ENCODE results near the gene FGF22.
"Not testable (repeated sequence)": the region's sequence is repeated elsewhere in the genome, so short reads cannot be mapped to it uniquely, and the experiment has no call there.

The FGF22 gene

DNA sequence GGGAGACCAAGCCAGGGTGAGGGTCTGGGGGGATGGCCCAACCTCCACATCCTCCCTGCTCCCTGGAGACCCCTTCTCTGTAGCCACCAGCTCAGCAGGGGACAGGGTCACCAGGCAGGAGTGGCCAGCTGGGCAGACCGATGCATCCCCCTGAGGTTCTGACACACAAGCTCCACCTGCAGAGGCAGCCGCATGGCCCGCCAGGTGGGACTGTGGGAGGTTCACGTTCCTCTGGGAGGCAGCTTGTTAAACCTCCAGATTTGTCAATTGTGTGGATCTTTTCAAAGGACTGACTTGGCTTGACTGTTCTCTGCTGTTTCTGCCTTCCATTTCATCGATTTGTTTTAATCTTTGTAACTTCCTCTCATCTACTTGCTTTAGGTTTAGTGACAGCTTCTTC lies 14.4 kb upstream of the FGF22 start:
- no peak overlapping the region for H3K4me3 ChIP-seq (ENCODE audit: low read depth, low read length)

DNA sequence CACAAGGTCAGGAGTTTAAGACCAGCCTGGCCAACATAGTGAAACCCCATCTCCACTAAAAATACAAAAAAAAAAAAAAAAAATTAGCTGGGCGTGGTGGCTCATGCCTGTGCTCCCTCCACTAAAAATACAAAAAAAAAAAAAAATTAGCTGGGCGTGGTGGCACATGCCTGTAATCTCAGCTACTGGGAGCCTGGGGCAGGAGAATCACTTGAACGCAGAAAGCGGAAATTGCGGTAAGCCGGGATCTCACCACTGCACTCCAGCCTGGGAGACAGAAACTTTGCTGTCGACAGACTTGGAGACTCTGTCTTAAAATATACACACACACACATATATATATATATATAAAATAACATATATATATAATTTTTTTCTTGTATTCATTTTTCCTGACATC lies 13.1 kb upstream of the FGF22 start:
- H3K4me3 ChIP-seq (ENCODE audit: low read depth, low read length): not testable (repeated sequence)

More for the DNA sequence above, 14.4 kb upstream of the FGF22 start:
- TF ChIP-seq, protein P1, sequence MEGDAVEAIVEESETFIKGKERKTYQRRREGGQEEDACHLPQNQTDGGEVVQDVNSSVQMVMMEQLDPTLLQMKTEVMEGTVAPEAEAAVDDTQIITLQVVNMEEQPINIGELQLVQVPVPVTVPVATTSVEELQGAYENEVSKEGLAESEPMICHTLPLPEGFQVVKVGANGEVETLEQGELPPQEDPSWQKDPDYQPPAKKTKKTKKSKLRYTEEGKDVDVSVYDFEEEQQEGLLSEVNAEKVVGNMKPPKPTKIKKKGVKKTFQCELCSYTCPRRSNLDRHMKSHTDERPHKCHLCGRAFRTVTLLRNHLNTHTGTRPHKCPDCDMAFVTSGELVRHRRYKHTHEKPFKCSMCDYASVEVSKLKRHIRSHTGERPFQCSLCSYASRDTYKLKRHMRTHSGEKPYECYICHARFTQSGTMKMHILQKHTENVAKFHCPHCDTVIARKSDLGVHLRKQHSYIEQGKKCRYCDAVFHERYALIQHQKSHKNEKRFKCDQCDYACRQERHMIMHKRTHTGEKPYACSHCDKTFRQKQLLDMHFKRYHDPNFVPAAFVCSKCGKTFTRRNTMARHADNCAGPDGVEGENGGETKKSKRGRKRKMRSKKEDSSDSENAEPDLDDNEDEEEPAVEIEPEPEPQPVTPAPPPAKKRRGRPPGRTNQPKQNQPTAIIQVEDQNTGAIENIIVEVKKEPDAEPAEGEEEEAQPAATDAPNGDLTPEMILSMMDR (IDR thresholded peaks at IDR 0.05; ENCODE audit: low read depth, low read length): no peak

DNA sequence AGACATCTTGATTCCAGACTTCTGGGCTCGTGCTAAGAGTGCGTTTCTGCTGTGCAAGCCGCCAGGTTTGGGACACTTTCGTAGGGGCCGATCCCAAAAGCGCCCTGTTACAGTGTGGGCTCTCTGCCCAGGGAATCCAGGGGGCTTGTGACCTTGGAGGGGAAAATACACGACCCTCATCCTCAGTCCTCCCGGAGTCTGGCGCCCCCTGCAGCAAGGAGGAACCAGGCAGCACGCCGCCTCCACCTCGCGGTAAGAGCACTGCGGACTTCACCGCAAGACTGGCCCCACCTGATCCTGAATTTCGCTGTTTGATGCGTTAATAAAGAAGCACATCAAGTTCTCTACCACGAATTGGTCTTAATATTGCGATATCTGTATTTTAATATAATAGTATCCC lies 11.5 kb upstream of the FGF22 start:
- TF ChIP-seq, protein P1 (IDR thresholded peaks at IDR 0.05; ENCODE audit: low read depth, low read length): peak; percentile 9; the same call in 1 of the 2 replicates
- no peak overlapping the region for H3K4me3 ChIP-seq (ENCODE audit: low read depth, low read length)

DNA sequence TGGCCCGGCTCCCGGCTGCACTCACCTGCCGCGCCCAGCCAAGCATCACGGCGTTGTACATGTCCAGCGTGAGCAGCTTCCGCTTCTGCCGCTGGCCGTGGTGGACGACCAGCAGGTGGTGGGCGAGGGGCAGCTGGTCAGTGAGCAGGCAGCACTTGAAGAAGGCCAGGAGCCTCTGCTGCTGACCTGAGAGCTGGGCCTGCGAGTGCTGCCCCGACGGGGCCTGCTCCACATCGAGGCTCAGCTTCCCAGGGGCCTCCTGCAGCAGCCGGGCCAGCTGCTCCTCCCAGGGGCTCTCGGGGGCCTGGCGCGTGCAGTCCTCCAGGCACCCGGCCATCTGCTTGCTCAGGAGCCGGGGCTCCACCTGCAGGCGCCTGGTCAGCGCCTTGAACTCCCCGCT lies 10.2 kb upstream of the FGF22 start:
- not testable (repeated sequence) for H3K4me3 ChIP-seq (ENCODE audit: low read depth, low read length)

DNA sequence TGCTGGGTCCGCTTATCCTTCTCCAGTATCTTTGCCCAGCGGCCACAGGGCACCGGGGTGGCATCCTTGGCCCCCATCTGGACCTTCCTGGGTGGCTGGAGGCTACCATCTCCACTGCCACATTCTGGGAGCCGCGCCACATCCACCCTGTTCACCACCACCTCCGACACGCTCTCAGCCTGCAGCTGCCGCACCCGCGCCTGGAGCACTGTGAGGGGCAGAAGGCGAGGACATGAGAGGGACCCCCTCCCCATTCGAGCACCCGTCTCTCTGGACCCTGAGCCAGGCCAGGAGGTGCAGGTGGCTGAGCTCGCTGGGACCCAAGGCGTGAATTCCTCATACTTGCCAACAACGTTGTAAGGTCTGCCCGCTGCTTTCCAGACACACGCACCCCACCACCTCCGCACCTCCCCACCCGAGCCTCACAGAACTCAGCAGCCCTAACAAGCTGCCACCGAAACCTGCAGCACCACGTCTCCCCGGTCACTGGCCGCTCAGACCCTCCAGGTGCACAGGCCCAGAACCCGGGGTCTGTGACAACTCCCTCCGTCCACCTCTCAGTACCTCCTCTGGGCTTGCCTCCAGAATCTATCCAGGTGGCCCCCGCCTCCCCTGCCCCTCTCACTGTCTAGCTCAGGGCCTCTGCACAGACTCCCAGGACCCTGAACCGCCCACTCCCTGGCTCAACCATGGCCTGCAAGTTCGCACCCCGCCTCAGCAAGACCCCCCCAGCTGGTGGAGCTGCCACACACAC lies 9.5 kb upstream of the FGF22 start:
- TF ChIP-seq, protein P1 (IDR thresholded peaks at IDR 0.05; ENCODE audit: low read depth, low read length): no peak
- no peak overlapping the region for H3K4me3 ChIP-seq (ENCODE audit: low read depth, low read length)

DNA sequence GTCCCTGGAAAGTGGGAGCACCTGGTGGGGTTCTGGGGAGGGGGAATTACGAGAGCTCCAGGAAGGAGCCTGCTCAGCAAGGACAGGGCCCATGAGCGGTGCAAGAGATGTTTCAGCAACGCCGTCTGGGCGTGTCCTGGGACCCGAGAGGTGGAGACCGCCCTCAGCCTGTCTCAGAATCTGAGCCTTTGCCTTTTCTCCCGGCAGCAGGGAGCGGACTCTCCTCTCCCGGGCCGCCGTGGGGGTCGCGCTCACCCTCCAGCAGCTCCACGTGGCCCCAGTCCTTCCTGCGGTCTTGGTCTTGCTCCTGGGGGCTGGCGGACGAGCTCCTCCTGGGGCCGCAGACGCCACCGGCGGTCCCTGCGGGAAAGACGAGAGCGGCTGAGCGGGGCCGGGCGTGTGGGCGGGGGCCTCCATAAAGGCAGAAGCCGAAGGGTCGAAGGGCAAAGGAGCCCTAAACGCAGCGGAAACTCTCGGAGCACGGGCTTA lies 7.1 kb upstream of the FGF22 start:
- peak overlapping the region; percentile 83 for H3K4me3 ChIP-seq (ENCODE audit: low read depth, low read length)
- TF ChIP-seq, protein P1 (IDR thresholded peaks at IDR 0.05; ENCODE audit: low read depth, low read length): no peak

DNA sequence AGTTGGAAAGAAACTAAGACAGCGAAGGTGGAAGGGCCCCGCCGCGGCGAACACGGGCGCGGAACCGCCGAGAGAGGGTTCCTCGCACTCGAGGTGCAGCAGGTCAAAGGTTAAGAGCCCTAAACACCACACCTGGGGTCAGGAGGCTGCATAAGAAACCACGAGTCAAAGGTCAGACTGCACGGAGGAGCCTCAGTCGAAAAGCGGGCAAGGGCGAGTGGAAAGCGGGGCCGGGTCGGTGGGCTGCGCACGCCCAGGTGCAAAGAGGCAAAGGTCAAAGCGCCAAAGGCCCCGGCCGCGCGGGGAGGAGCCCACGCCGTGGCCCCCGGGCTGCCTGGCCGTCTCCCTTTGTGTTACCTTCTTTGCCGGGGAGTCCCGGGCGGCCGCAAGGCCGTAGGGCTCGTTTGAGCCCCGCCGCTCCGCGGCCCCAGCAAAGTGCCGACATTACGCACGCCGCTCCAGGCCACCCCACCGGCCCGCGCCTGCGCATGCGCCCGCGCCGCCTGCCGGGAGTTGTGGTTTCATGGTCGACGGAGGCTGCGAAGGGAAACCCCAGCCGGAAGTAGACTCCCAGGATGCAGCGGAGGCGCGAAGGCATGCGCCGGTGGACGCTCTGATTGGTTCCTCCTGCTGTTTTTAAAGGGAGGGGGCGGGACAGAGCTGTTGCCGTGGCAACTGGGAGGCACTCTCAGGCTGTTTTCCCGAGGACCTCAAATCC lies 6.5 kb upstream of the FGF22 start, which contains the start of gene POLRMT:
Gene POLRMT, minus strand, starts transcription at position 470 of the 718 bp plus-strand sequence. Its CDS starts 25 bp downstream, at position 445.
- H3K4me3 ChIP-seq (ENCODE audit: low read depth, low read length): peak within 1 kb of the TSS; percentile 83
- TF ChIP-seq, protein P1 (IDR thresholded peaks at IDR 0.05; ENCODE audit: low read depth, low read length): no peak

Data from WI38 (cell line).